COLO668 (cell line): ENCODE data around the gene ASIC4.

Source experiments
- DNase-seq: peaks from one replicate; lab custom pipeline; 2025; ENCODE audit not compliant: unreplicated experiment; lab: John Stamatoyannopoulos, UW

The ASIC4 gene

GRCh38 chr2:219497495-219498279 is 16.6 kb upstream of the ASIC4 start:
- peak; percentile 66 for DNase-seq

GRCh38 chr2:219498280-219499057 is 15.8 kb upstream of the ASIC4 start, which contains the start of gene GMPPA:
Gene GMPPA, plus strand, starts transcription at chr2:219498891. Its CDS starts 1,085 bp downstream, at chr2:219499976.
- peak; percentile 93 for DNase-seq

GRCh38 chr2:219499058-219499307 is 15.3 kb upstream of the ASIC4 start:
- no peak for DNase-seq

GRCh38 chr2:219499555-219499954 is 14.7 kb upstream of the ASIC4 start:
- DNase-seq, result no peak

- no peak for DNase-seq
Measured at GRCh38 chr2:219500135-219500534, 14.1 kb upstream of the ASIC4 start.

- no peak for DNase-seq
Measured at GRCh38 chr2:219501849-219502248, 12.4 kb upstream of the ASIC4 start.

- DNase-seq, result no peak
Measured at GRCh38 chr2:219502618-219503017, 11.7 kb upstream of the ASIC4 start.

- no peak for DNase-seq
Measured at GRCh38 chr2:219505585-219505984, 8.7 kb upstream of the ASIC4 start.

GRCh38 chr2:219506153-219506801 is 8.0 kb upstream of the ASIC4 start:
- no peak for DNase-seq

- no peak for DNase-seq
Measured at GRCh38 chr2:219506802-219507526, 7.3 kb upstream of the ASIC4 start.

- no peak for DNase-seq
Measured at GRCh38 chr2:219507581-219508443, 6.5 kb upstream of the ASIC4 start.

GRCh38 chr2:219508444-219508734 is 5.9 kb upstream of the ASIC4 start:
- DNase-seq, result no peak

- no peak for DNase-seq
Measured at GRCh38 chr2:219508971-219509779, 5.1 kb upstream of the ASIC4 start.

- peak; percentile 46 for DNase-seq
Measured at GRCh38 chr2:219509780-219510511, 4.3 kb upstream of the ASIC4 start.

GRCh38 chr2:219510512-219511135 is 3.7 kb upstream of the ASIC4 start:
- DNase-seq, result no peak

GRCh38 chr2:219511547-219512325 is 2.5 kb upstream of the ASIC4 start:
- DNase-seq, result no peak

GRCh38 chr2:219512524-219513216 is 1.6 kb upstream of the ASIC4 start:
- DNase-seq, result peak; percentile 22
